NCI-H1694 (cell line): Measurements from ENCODE around the gene RPL27.
"Not testable (repeated sequence)": the region's sequence is repeated elsewhere in the genome, so short reads cannot be mapped to it uniquely, and the experiment has no call there.

ENCODE experiments used
- DNase-seq: peaks from one replicate; lab custom pipeline; 2025; lab: John Stamatoyannopoulos, UW

RPL27 gene

GRCh38 chr17:42997984-42998938, at the start of gene RPL27:
Gene RPL27, plus strand, starts transcription at chr17:42998419. Its CDS starts 332 bp downstream, at chr17:42998751.
- peak; percentile 99 for DNase-seq

GRCh38 chr17:42950044-42950783, 48.0 kb upstream of the RPL27 start:
- DNase-seq: no peak

- no peak for DNase-seq
Observed at GRCh38 chr17:42953669-42954068, 44.5 kb upstream of the RPL27 start.

- peak; percentile 86 for DNase-seq
Observed at GRCh38 chr17:42964161-42964932, 33.9 kb upstream of the RPL27 start, which contains the start of gene AARSD1. Gene AARSD1, minus strand, starts transcription at chr17:42964454. Its CDS starts 14 bp downstream, at chr17:42964440.

GRCh38 chr17:42967925-42968324, 30.3 kb upstream of the RPL27 start:
- no peak for DNase-seq

DNA sequence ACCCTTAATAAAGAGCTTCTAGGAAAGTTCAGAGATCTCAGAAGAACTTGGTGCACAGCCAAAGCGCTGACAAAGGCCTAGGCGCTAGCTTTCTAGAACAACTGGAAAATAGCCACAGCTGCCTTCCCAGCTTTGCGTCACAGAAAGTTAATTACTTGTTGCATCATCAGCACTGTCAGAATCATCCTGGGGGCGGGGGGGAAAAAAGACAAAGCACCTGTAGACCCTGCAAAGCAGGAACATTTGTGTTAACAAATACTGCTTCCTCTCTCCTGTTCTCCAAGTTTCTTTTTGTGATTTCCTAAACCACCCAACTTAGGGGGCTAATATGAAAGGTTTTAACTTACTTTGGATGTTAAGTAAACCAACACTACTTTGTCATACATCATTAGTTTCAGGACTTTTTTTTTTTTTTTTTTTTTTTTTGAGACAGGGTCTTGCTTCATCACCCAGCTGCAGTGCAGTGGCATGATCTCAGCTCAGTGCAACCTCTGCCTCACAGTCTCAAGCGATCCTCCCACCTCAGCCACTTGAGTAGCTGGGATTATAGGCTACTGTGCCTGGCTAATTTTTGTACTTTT, 29.1 kb upstream of the RPL27 start:
- no peak for DNase-seq

- DNase-seq: no peak
Observed at GRCh38 chr17:42971589-42971988, 26.6 kb upstream of the RPL27 start.

DNA sequence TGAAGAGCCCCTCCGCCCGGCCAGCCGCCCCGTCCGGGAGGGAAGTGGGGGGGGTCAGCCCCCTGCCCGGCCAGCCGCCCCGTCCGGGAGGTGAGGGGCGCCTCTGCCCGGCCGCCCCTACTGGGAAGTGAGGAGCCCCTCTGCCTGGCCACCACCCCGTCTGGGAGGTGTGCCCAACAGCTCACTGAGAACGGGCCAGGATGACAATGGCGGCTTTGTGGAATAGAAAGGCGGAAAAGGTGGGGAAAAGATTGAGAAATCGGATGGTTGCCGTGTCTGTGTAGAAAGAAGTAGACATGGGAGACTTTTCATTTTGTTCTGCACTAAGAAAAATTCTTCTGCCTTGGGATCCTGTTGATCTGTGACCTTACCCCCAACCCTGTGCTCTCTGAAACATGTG, 24.9 kb upstream of the RPL27 start:
- not testable (repeated sequence) for DNase-seq

GRCh38 chr17:42975265-42975664, 23.0 kb upstream of the RPL27 start:
- DNase-seq: no peak

DNA sequence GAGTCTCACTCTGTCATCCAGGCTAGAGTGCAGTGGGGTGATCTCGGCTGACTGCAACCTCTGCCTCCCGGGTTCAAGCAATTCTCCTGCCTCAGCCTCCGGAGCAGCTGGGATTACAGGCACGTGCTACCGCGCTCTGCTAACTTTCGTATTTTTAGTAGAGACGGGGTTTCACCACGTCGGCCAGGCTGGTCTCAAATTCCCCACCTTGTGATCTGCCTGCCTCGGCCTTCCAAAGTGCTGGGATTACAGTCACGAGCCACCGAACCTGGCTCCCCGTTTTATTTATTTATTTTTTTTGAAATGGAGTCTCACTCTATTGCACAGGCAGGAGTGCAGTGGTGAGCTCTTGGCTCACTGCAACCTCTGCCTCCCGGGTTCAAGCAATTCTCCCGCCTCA, 22.5 kb upstream of the RPL27 start:
- DNase-seq: not testable (repeated sequence)

DNA sequence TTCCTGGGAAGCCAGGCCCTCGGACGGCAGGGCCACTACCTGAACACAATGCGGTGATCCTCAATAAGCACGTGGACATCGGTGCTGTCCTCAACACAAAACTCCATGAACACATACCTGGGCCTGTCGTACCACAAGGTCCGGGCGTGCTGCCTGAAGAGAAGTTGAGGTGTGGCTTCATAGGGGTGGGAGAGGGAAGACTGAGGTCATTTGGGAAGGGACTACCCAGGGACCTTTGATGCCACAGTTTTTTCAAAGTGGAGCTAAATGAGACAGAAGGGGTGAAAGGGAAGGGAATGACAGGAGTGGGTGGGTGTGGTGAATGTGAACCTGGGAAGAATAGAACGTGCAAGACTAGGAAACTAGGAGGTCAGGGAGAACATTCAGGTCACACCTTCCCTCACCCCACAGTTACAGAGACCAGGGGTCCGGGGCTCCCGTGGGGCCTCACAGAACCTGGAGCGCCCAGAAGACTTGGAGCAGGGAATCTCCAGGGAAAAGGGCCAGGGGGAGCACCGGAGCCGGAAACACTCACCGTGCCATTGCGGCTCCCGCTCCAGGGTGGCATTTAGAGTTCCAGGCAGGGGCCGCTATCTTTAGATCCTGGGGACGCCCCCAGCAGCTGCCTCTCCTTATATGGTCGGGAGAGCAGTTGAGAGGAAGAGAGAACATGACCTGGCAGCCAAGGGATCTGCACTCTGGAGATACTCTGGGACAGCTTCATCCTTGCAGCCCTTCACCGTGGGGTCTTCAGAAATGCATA, 18.5 kb upstream of the RPL27 start, which contains the start of gene PTGES3L:
Gene PTGES3L (minus strand): TSS at position 570 of the 763 bp plus-strand sequence. CDS start 27 bp downstream, at position 543.
- DNase-seq: peak; percentile 69

- DNase-seq: peak; percentile 69
Observed at GRCh38 chr17:42980274-42980765, 17.9 kb upstream of the RPL27 start, which contains the start of gene RUNDC1. Gene RUNDC1, plus strand, starts transcription at chr17:42980565. Its CDS starts 12 bp downstream, at chr17:42980577.

DNA sequence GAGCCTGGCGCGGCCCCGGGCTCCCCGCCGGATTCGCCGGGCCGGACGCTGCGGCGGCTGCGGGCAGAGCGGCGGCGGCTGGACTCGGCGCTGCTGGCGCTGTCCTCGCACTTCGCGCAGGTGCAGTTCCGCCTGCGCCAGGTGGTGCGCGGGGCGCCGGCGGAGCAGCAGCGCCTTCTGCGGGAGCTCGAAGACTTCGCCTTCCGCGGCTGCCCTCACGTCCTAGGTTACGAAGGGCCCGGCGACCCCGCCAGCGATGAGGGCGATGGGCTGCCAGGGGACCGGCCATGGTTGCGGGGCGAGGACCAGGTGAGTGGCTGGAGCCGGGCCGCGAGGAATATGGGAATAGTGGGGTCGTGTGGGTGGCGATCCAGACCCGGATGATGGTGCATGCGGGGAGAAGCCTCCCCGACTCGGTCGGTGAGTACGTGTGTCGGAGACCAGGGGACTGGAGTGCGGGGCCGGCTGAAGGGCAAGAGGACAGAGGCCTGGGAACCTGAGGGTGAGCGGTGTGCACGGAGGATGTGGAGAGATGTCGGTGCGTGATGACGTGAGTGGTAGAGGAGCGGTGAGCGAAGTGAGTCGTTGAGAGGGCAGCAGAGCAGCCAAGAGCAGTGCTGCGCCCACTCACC, 17.3 kb upstream of the RPL27 start:
- no peak for DNase-seq

- no peak for DNase-seq
Observed at GRCh38 chr17:42982266-42982665, 16.0 kb upstream of the RPL27 start.

GRCh38 chr17:42985225-42985624, 13.0 kb upstream of the RPL27 start:
- no peak for DNase-seq

DNA sequence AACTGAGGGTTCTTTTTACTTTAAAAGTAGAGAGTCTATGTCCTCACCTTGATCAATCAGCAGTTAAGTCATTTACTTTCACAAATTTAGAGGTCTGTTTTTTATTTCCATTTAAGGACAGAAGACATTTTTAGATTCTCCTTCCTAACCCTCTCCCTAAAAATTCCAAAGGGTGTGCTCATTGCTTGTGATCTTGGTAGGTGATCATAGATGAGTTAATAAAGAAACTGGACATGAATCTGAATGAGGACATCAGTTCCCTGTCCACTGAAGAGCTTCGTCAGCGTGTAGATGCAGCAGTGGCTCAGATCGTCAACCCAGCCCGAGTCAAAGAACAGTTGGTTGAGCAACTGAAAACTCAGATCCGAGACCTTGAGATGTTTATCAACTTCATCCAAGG, 9.1 kb upstream of the RPL27 start:
- no peak for DNase-seq

DNA sequence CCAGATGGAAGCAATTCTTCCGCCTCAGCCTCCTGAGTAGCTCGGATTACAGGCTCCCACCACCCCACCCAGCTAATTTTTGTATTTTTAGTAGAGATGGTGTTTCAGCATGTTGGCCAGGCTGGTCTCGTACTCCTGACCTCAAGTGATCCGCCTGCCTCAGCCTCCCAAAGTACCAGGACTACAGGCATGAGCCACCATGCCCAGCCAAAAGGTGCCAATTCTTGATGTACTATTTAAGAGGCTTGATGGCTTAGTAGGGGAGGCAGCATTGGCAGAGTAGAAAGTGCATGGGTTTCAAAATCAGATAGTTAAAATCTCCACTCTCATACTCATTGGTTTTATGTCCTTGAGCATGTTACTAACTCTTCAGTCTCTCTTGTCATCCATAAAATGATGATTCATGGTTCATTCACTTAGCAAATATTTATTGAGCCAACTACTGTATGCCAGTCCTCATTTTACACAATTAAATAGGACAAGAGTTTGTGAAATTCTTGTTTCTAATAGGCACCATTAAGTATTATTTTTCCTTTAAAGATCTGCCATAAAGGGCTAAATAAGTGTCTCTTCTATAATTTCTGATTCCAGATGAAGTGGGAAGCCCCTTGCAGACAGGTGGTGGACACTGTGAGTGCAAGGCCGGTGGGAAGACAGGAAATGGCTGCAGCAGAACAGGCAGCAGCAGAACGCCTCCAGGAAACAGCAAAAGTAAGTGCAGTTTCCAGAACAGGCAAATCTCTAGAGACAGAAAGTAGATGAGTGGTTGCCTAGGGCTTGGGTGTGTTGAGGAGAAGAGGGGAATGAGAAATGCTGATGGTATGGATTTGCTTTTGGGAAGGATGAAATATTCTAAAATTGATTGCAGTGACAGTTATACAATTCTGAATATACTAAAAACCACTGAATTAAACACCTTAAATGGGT, 8.2 kb upstream of the RPL27 start:
- no peak for DNase-seq

- DNase-seq: no peak
Observed at GRCh38 chr17:42991471-42991870, 6.7 kb upstream of the RPL27 start.

DNA sequence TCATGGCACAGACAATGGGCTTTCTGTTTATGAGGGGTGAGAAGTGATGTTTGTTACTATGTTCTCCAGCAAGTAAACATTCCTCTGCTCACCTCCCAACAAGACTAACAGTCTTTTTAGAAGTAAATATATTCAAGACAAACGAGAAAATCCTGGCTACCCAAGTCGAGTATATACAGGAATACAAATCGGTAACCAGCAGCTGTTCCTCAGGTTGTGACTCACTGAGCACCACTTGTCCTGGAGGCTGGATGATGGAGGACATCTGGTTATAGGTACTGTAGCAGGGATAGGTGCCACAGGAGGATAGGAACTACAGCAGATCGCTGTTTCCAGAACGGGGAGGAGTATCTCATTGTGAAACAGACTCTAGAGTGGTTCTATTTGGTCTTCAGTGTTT, 5.3 kb upstream of the RPL27 start:
- DNase-seq: no peak
